ENCODE measurements around the gene FAM168A.
"Not testable (repeated sequence)": the region's sequence is repeated elsewhere in the genome, so short reads cannot be mapped to it uniquely, and the experiment has no call there.

Gene FAM168A

GRCh38 chr11:73513707-73514106, 84.2 kb downstream of the FAM168A start:
- DNase-seq = no peak

GRCh38 chr11:73510877-73511276, 87.0 kb downstream of the FAM168A start:
- no peak for DNase-seq

GRCh38 chr11:73510106-73510505, 87.8 kb downstream of the FAM168A start:
- DNase-seq = no peak

- DNase-seq = no peak
Measured at GRCh38 chr11:73509188-73509587, 88.7 kb downstream of the FAM168A start.

- no peak for DNase-seq
Measured at GRCh38 chr11:73508243-73509176, 89.4 kb downstream of the FAM168A start.

GRCh38 chr11:73507086-73507485, 90.8 kb downstream of the FAM168A start:
- no peak for DNase-seq

GRCh38 chr11:73506038-73506437, 91.9 kb downstream of the FAM168A start:
- no peak for DNase-seq

- DNase-seq = no peak
Measured at GRCh38 chr11:73498343-73498742, 99.6 kb downstream of the FAM168A start.

- no peak for DNase-seq
Measured at GRCh38 chr11:73496134-73496533, 101.8 kb downstream of the FAM168A start.

- no peak for DNase-seq
Measured at GRCh38 chr11:73495731-73496130, 102.2 kb downstream of the FAM168A start.

GRCh38 chr11:73493956-73494598, 103.8 kb downstream of the FAM168A start:
- no peak for DNase-seq

GRCh38 chr11:73481626-73482025, 116.3 kb downstream of the FAM168A start:
- DNase-seq = no peak

GRCh38 chr11:73480677-73481076, 117.2 kb downstream of the FAM168A start:
- no peak for DNase-seq

GRCh38 chr11:73478737-73479347, 119.1 kb downstream of the FAM168A start:
- DNase-seq = no peak

- DNase-seq = no peak
Measured at GRCh38 chr11:73477518-73477917, 120.4 kb downstream of the FAM168A start.

- no peak for DNase-seq
Measured at GRCh38 chr11:73475549-73476095, 122.3 kb downstream of the FAM168A start.

GRCh38 chr11:73473252-73473651, 124.7 kb downstream of the FAM168A start:
- no peak for DNase-seq

- DNase-seq = not testable (repeated sequence)
Measured at GRCh38 chr11:73470036-73470612, 127.8 kb downstream of the FAM168A start.

- no peak for DNase-seq
Measured at GRCh38 chr11:73469401-73469800, 128.5 kb downstream of the FAM168A start.

- no peak for DNase-seq
Measured at GRCh38 chr11:73468590-73469161, 129.2 kb downstream of the FAM168A start.

- DNase-seq = no peak
Measured at GRCh38 chr11:73467505-73467904, 130.4 kb downstream of the FAM168A start.

GRCh38 chr11:73466643-73467042, 131.3 kb downstream of the FAM168A start:
- DNase-seq = no peak

- DNase-seq = peak; percentile 35
Measured at GRCh38 chr11:73465871-73466270, 132.0 kb downstream of the FAM168A start.
